Stimulated activated CD4-positive, alpha-beta T cell treated with anti-CD3 and anti-CD28 coated beads, Interleukin-4, amount 100 ng/mL, for 24 hours (primary cell): Measurements from ENCODE around the gene GRIP2.

Experiments
- DNase-seq: peaks from one replicate; pipeline ENCODE4 v3.0.0-alpha.2; 2020

The GRIP2 gene

GRCh38 chr3:14481018-14481645, 59.0 kb downstream of the GRIP2 start:
- no peak for DNase-seq

GRCh38 chr3:14480207-14481017, 59.7 kb downstream of the GRIP2 start:
- no peak for DNase-seq

GRCh38 chr3:14479591-14479990, 60.6 kb downstream of the GRIP2 start:
- DNase-seq: no peak

GRCh38 chr3:14478956-14479550, 61.1 kb downstream of the GRIP2 start:
- DNase-seq: no peak

GRCh38 chr3:14477311-14477935, 62.7 kb downstream of the GRIP2 start:
- no peak for DNase-seq

- no peak for DNase-seq
Measured at GRCh38 chr3:14476583-14477265, 63.4 kb downstream of the GRIP2 start.

GRCh38 chr3:14475621-14476020, 64.5 kb downstream of the GRIP2 start:
- DNase-seq: no peak

- DNase-seq: no peak
Measured at GRCh38 chr3:14474363-14475081, 65.6 kb downstream of the GRIP2 start.

- no peak for DNase-seq
Measured at GRCh38 chr3:14473411-14473891, 66.7 kb downstream of the GRIP2 start.

- no peak for DNase-seq
Measured at GRCh38 chr3:14472471-14473351, 67.4 kb downstream of the GRIP2 start.

GRCh38 chr3:14471690-14472089, 68.5 kb downstream of the GRIP2 start:
- no peak for DNase-seq

- DNase-seq: no peak
Measured at GRCh38 chr3:14471016-14471415, 69.1 kb downstream of the GRIP2 start.

- DNase-seq: no peak
Measured at GRCh38 chr3:14470461-14470860, 69.7 kb downstream of the GRIP2 start.

GRCh38 chr3:14468621-14468981, 71.5 kb downstream of the GRIP2 start:
- DNase-seq: no peak

GRCh38 chr3:14467814-14468620, 72.1 kb downstream of the GRIP2 start:
- DNase-seq: peak; percentile 42

GRCh38 chr3:14466179-14466903, 73.8 kb downstream of the GRIP2 start:
- no peak for DNase-seq

GRCh38 chr3:14465425-14465824, 74.7 kb downstream of the GRIP2 start:
- DNase-seq: no peak

GRCh38 chr3:14464521-14464920, 75.6 kb downstream of the GRIP2 start:
- no peak for DNase-seq

GRCh38 chr3:14464141-14464465, 76.0 kb downstream of the GRIP2 start:
- no peak for DNase-seq
